Activated naive CD4-positive, alpha-beta T cell treated with anti-CD3 and anti-CD28 coated beads, Interleukin-2, amount 50 U/mL, for 24 hours (primary cell): ENCODE results near the gene SLC6A19.
"Not testable (repeated sequence)": the region's sequence is repeated elsewhere in the genome, so short reads cannot be mapped to it uniquely, and the experiment has no call there.

ENCODE experiments used
- H3K27ac Mint-ChIP-seq: one replicate; pipeline ENCODE4 v1.8.0; 2021; ENCODE audit warnings: mild to moderate bottlenecking, mixed read lengths
- H3K27me3 Mint-ChIP-seq: one replicate; pipeline ENCODE4 v1.8.0; 2021; ENCODE audit warnings: mixed read lengths
- H3K36me3 Mint-ChIP-seq: one replicate; pipeline ENCODE4 v1.8.0; 2021; ENCODE audit warnings: mixed read lengths
- H3K4me1 Mint-ChIP-seq: one replicate; pipeline ENCODE4 v1.8.0; 2021; ENCODE audit warnings: mixed read lengths
- H3K4me3 Mint-ChIP-seq: one replicate; pipeline ENCODE4 v1.8.0; 2021; ENCODE audit warnings: mild to moderate bottlenecking, mixed read lengths
- H3K9me3 Mint-ChIP-seq: one replicate; pipeline ENCODE4 v1.8.0; 2021; ENCODE audit warnings: mixed read lengths

Gene SLC6A19

GRCh38 chr5:1201327-1202025, at the start of gene SLC6A19:
TSS of gene SLC6A19 (plus strand) at chr5:1201595. CDS start at chr5:1201651, 56 bp downstream.
- Mint-ChIP-seq H3K27ac (no peak within 1 kb of the TSS), H3K4me3 (no peak within 1 kb of the TSS), H3K36me3 (no peaks in the 10 kb centered on the region), H3K9me3 (no peaks in the 10 kb centered on the region), H3K27me3 (no peaks in the 10 kb centered on the region), H3K4me1 (no peaks in the 10 kb centered on the region)

- H3K27ac Mint-ChIP-seq = no peak overlapping the region
- no peaks in the 10 kb centered on the region for H3K4me1 Mint-ChIP-seq
Observed at GRCh38 chr5:1152156-1152555, 49.2 kb upstream of the SLC6A19 start.

GRCh38 chr5:1152771-1153282, 48.6 kb upstream of the SLC6A19 start:
- Mint-ChIP-seq H3K4me1 (no peaks in the 10 kb centered on the region), H3K27me3 (peaks cover 25% of the 10 kb centered on the region), H3K4me3 (no peak overlapping the region), H3K9me3 (no peaks in the 10 kb centered on the region), H3K36me3 (peaks cover 2% of the 10 kb centered on the region), H3K27ac (no peak overlapping the region)

More at GRCh38 chr5:1152156-1152555, 49.2 kb upstream of the SLC6A19 start:
- Mint-ChIP-seq H3K36me3 (no peaks in the 10 kb centered on the region), H3K9me3 (no peaks in the 10 kb centered on the region), H3K27me3 (peaks cover 19% of the 10 kb centered on the region), H3K4me3 (no peak overlapping the region)

- H3K4me1 Mint-ChIP-seq = no peaks in the 10 kb centered on the region
- peaks cover 2% of the 10 kb centered on the region for H3K36me3 Mint-ChIP-seq
- H3K27me3 Mint-ChIP-seq = peaks cover 29% of the 10 kb centered on the region
- H3K27ac Mint-ChIP-seq = no peak overlapping the region
- H3K4me3 Mint-ChIP-seq = no peak overlapping the region
- H3K9me3 Mint-ChIP-seq = no peaks in the 10 kb centered on the region
Observed at GRCh38 chr5:1153428-1153827, 48.0 kb upstream of the SLC6A19 start.

GRCh38 chr5:1155191-1156032, 46.0 kb upstream of the SLC6A19 start:
- Mint-ChIP-seq H3K36me3 (peaks cover 2% of the 10 kb centered on the region), H3K9me3 (no peaks in the 10 kb centered on the region), H3K27me3 (peaks cover 37% of the 10 kb centered on the region), H3K4me3 (no peak overlapping the region), H3K27ac (no peak overlapping the region), H3K4me1 (no peaks in the 10 kb centered on the region)

GRCh38 chr5:1156033-1156753, 45.2 kb upstream of the SLC6A19 start:
- Mint-ChIP-seq H3K27me3 (peaks cover 35% of the 10 kb centered on the region), H3K36me3 (peaks cover 2% of the 10 kb centered on the region), H3K9me3 (no peaks in the 10 kb centered on the region), H3K4me1 (no peaks in the 10 kb centered on the region), H3K4me3 (no peak overlapping the region), H3K27ac (no peak overlapping the region)

GRCh38 chr5:1156754-1157460, 44.5 kb upstream of the SLC6A19 start:
- Mint-ChIP-seq H3K27ac (peak overlapping the region; percentile 32), H3K27me3 (peaks cover 34% of the 10 kb centered on the region), H3K4me1 (no peaks in the 10 kb centered on the region)

GRCh38 chr5:1157461-1157986, 43.9 kb upstream of the SLC6A19 start:
- H3K4me1 Mint-ChIP-seq, H3K36me3 Mint-ChIP-seq, H3K9me3 Mint-ChIP-seq: not testable (repeated sequence)
- Mint-ChIP-seq H3K27me3 (peaks cover 34% of the 10 kb centered on the region), H3K27ac (peak overlapping the region; percentile 32), H3K4me3 (peak overlapping the region; percentile 43)

More at GRCh38 chr5:1156754-1157460, 44.5 kb upstream of the SLC6A19 start:
- H3K36me3 Mint-ChIP-seq = peaks cover 2% of the 10 kb centered on the region
- peak overlapping the region; percentile 43 for H3K4me3 Mint-ChIP-seq
- no peaks in the 10 kb centered on the region for H3K9me3 Mint-ChIP-seq

GRCh38 chr5:1158647-1159340, 42.6 kb upstream of the SLC6A19 start:
- H3K4me3 Mint-ChIP-seq = no peak overlapping the region
- H3K27me3 Mint-ChIP-seq = peaks cover 31% of the 10 kb centered on the region
- H3K4me1 Mint-ChIP-seq = no peaks in the 10 kb centered on the region
- no peak overlapping the region for H3K27ac Mint-ChIP-seq
- H3K36me3 Mint-ChIP-seq = peaks cover 2% of the 10 kb centered on the region
- H3K9me3 Mint-ChIP-seq = no peaks in the 10 kb centered on the region

GRCh38 chr5:1159341-1159675, 42.1 kb upstream of the SLC6A19 start:
- no peaks in the 10 kb centered on the region for H3K4me1 Mint-ChIP-seq
- no peak overlapping the region for H3K4me3 Mint-ChIP-seq
- H3K27me3 Mint-ChIP-seq = peaks cover 29% of the 10 kb centered on the region
- H3K36me3 Mint-ChIP-seq = peaks cover 2% of the 10 kb centered on the region
- H3K27ac Mint-ChIP-seq = peak overlapping the region; percentile 1
- no peaks in the 10 kb centered on the region for H3K9me3 Mint-ChIP-seq

GRCh38 chr5:1159774-1160406, 41.5 kb upstream of the SLC6A19 start:
- peaks cover 26% of the 10 kb centered on the region for H3K27me3 Mint-ChIP-seq
- H3K4me3 Mint-ChIP-seq = no peak overlapping the region

GRCh38 chr5:1161108-1161832, 40.1 kb upstream of the SLC6A19 start:
- H3K4me3 Mint-ChIP-seq = no peak overlapping the region
- H3K27ac Mint-ChIP-seq = no peak overlapping the region
- H3K27me3 Mint-ChIP-seq = peaks cover 26% of the 10 kb centered on the region
- H3K9me3 Mint-ChIP-seq = no peaks in the 10 kb centered on the region
- H3K36me3 Mint-ChIP-seq = peaks cover 2% of the 10 kb centered on the region
- no peaks in the 10 kb centered on the region for H3K4me1 Mint-ChIP-seq

More at GRCh38 chr5:1159774-1160406, 41.5 kb upstream of the SLC6A19 start:
- H3K36me3 Mint-ChIP-seq = peaks cover 2% of the 10 kb centered on the region
- no peaks in the 10 kb centered on the region for H3K4me1 Mint-ChIP-seq
- H3K27ac Mint-ChIP-seq = peak overlapping the region; percentile 43
- no peaks in the 10 kb centered on the region for H3K9me3 Mint-ChIP-seq

- Mint-ChIP-seq H3K36me3 (peaks cover 2% of the 10 kb centered on the region), H3K27me3 (peaks cover 22% of the 10 kb centered on the region), H3K4me1 (no peaks in the 10 kb centered on the region), H3K27ac (no peak overlapping the region), H3K4me3 (no peak overlapping the region), H3K9me3 (no peaks in the 10 kb centered on the region)
Observed at GRCh38 chr5:1161833-1162229, 39.6 kb upstream of the SLC6A19 start.
